SK-N-SH treated with all-trans-retinoic acid at 6 μM for 48 hours (cell line): ENCODE data around the gene TASOR2.

ENCODE experiments used
- ATAC-seq: fragments of 200-7000 bp; cut with Tn5 transposase; 3 replicates; pipeline ENCODE4 v1.9.1; 2020; ENCODE audit warnings: mild to moderate bottlenecking, moderate library complexity
- ARNTL ChIP-seq: fragments of 450-650 bp; formaldehyde crosslinking; IDR thresholded peaks from 2 replicates; pipeline ENCODE4 v1.5.0; 2020; ENCODE audit warnings: low read depth, mild to moderate bottlenecking, moderate library complexity, borderline replicate concordance
- BACH2 ChIP-seq: fragments of 250-450 bp; sonication (Bioruptor Pico); IDR thresholded peaks from 2 replicates; pipeline ENCODE4 v1.9.0; 2021; ENCODE audit warnings: mild to moderate bottlenecking, borderline replicate concordance
- CSRNP3 ChIP-seq: fragments of 250-450 bp; sonication (Bioruptor Pico); IDR thresholded peaks from 2 replicates; pipeline ENCODE4 v1.5.1; 2021; ENCODE audit warnings: mild to moderate bottlenecking, moderate library complexity
- ESRRG ChIP-seq: fragments of 250-450 bp; sonication (Bioruptor Pico); IDR thresholded peaks from 2 replicates; pipeline ENCODE4 v1.6.1; 2021; ENCODE audit warnings: mild to moderate bottlenecking
- GLIS3 ChIP-seq: fragments of 250-450 bp; sonication (Bioruptor Pico); IDR thresholded peaks from 2 replicates; pipeline ENCODE4 v1.5.0; 2020; ENCODE audit warnings: mild to moderate bottlenecking, moderate library complexity
- ISL1 ChIP-seq: fragments of 250-450 bp; sonication (Bioruptor Pico); IDR thresholded peaks from 2 replicates; pipeline ENCODE4 v2.1.2; 2022; ENCODE audit warnings: mild to moderate bottlenecking, moderate library complexity
- PATZ1 ChIP-seq: fragments of 250-450 bp; sonication (Bioruptor Pico); IDR thresholded peaks from 2 replicates; pipeline ENCODE4 v1.8.0; 2020; ENCODE audit warnings: mild to moderate bottlenecking, moderate library complexity, borderline replicate concordance
- POU6F1 ChIP-seq: fragments of 250-450 bp; sonication (Bioruptor Pico); IDR thresholded peaks from 2 replicates; pipeline ENCODE4 v1.8.0; 2021; ENCODE audit warnings: low read depth, mild to moderate bottlenecking, moderate library complexity, borderline replicate concordance
- PPARA ChIP-seq: fragments of 250-450 bp; sonication (Bioruptor Pico); IDR thresholded peaks from 2 replicates; pipeline ENCODE4 v1.5.0; 2020; ENCODE audit warnings: mild to moderate bottlenecking, borderline replicate concordance
- RARB ChIP-seq: fragments of 250-450 bp; sonication (Bioruptor Pico); IDR thresholded peaks from 2 replicates; pipeline ENCODE4 v1.8.0; 2021; ENCODE audit warnings: mild to moderate bottlenecking, moderate library complexity
- SNAI2 ChIP-seq: fragments of 250-450 bp; sonication (Bioruptor Pico); IDR thresholded peaks from 2 replicates; pipeline ENCODE4 v1.5.0; 2020; ENCODE audit warnings: mild to moderate bottlenecking, moderate library complexity
- TCF4 ChIP-seq: fragments of 250-450 bp; sonication (Bioruptor Pico); IDR thresholded peaks from 2 replicates; pipeline ENCODE4 v1.8.0; 2021; ENCODE audit warnings: mild to moderate bottlenecking, moderate library complexity, borderline replicate concordance
- TSHZ2 ChIP-seq: fragments of 250-450 bp; sonication (Bioruptor Pico); IDR thresholded peaks from 2 replicates; pipeline ENCODE4 v1.5.0; 2020; ENCODE audit warnings: mild to moderate bottlenecking, moderate library complexity
- ZC3H10 ChIP-seq: fragments of 250-450 bp; sonication (Bioruptor Pico); IDR thresholded peaks from 2 replicates; pipeline ENCODE4 v1.5.1; 2021; ENCODE audit warnings: mild to moderate bottlenecking, moderate library complexity
- ZFP3 ChIP-seq: fragments of 250-450 bp; sonication (Bioruptor Pico); IDR thresholded peaks from 2 replicates; pipeline ENCODE4 v1.5.0; 2020; ENCODE audit warnings: mild to moderate bottlenecking, moderate library complexity
- ZFP30 ChIP-seq: fragments of 450-650 bp; formaldehyde crosslinking; IDR thresholded peaks from 2 replicates; pipeline ENCODE4 v1.5.0; 2022; ENCODE audit warnings: mild to moderate bottlenecking, moderate library complexity
- ZNF70 ChIP-seq: fragments of 450-650 bp; formaldehyde crosslinking; IDR thresholded peaks from 2 replicates; pipeline ENCODE4 v1.5.0; 2020; ENCODE audit warnings: mild to moderate bottlenecking, moderate library complexity

The TASOR2 gene, protein sequence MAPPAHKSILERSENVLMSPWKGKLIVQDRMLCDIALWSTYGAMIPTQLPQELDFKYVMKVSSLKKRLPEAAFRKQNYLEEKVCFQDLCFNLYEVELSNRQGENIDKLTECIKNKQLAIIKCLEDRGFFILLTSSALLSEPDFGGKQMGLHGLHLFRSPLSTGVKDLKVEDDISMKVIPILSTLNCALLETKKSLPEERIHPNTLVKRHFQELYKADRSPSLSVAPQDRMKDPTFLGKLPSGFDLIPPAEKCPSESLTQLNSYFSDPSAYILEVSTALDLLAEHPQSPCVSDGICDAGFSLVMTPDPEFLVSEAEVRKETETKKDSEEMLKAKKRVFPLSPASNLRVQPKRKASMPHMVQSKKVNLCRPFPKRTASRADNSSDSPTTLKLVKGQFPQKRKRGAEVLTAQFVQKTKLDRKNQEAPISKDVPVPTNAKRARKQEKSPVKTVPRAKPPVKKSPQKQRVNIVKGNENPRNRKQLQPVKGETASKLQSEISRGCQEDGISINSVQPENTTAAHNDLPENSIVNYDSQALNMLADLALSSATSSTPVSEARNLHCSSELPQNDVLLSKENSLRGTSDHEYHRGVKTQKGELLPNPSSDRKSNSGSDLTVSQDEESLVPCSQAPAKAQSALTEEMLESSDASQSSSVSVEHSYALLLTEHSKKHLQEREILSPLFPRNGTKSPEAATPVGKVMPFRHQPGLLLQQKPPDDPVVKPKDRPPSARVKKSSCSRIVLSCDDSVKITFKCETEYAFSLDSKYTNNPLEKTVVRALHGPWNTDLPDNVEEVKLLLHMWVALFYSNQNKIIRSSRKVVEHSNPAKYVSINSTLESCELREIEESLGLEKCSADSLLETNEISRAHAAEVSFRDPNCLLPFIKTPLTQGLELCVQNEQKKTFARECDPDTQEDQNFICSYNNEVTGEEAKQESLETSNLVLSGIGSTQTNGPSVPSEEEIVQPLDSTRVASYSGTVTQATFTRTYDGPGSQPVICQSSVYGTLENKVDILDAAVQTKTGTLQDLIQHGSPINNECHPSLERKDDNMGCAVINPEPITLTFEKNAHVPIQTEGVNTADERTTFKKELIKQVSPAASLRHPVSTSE (N-terminal part only)

DNA sequence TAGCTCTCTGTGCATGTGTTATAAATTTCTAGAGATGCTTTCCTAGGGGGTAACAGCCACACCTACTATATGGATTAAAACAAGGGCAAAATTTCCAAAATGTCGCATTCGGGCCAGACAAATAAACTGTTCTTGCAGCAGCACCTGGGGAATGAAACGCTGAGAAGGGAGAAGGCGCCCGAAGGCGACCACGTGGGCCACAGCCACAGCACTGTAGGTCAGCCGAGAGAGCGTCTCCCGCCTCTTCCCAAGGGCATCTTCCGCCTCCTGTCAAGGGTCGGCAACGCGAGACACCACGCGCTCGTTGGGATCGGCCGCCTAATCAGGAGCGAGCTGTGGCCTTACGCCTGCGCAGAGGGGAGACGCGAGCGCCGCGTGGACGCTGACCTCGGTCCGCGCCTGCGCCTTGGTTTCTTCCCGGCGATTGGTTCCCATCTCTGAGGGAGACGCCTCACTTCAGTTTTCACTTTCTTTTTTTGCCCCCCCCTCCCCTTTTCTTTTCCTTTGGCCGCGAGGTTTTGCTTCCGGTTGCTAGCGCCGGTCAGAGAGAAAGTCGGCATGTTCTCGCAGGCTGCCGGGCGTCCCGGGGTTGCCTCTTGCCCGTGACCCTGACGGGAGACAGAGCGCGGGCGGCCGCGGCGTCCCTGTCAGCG lies at the start of gene TASOR2:
TSS of gene TASOR2 (plus strand) at position 521 of the 653 bp plus-strand sequence. CDS start 35,805 bp downstream, outside the sequence.
- peak; percentile 91 for ATAC-seq
- TF ChIP-seq ZNF70 (CRISPR knock-in tag): no peak
- 0 out of 2 replicates have a peak, but pooled peaks have one; percentile 24 for TF ChIP-seq TSHZ2 (CRISPR knock-in tag)
- TF ChIP-seq PATZ1 (CRISPR knock-in tag): no peak
- no peak for TF ChIP-seq RARB (CRISPR knock-in tag)
- no peak for TF ChIP-seq ESRRG
- no peak for TF ChIP-seq ISL1 (CRISPR knock-in tag)
- TF ChIP-seq GLIS3 (CRISPR knock-in tag): no peak
- no peak for TF ChIP-seq ARNTL (CRISPR knock-in tag)
- peak; percentile 61; the same call in 1 of the 2 replicates for TF ChIP-seq SNAI2 (CRISPR knock-in tag)
- TF ChIP-seq BACH2 (CRISPR knock-in tag): no peak
- TF ChIP-seq PPARA (CRISPR knock-in tag): no peak
- TF ChIP-seq POU6F1 (CRISPR knock-in tag): no peak
- no peak for TF ChIP-seq CSRNP3
- no peak for TF ChIP-seq ZFP30 (CRISPR knock-in tag)

DNA sequence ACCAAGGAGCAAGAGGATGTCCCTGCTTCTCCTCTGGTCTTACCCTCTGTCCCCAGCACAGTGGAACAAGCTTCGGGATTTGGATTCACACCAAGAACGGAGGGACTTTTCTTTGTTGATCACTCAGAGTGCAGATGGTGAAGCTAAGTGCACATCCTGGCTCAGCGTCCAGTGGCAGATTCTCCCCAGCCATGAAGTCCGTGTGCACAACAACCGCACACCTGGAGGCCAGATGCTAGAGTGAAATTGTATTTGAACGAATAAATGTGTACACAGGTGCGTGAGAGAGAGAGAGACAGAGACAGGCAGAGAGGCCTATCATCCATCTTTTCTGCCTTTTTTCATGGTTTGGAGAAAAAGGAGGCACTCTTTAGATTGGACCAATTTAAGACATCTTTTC lies 49.7 kb upstream of the TASOR2 start:
- ATAC-seq: no peak

More for the DNA sequence above, 49.7 kb upstream of the TASOR2 start:
- peak; percentile 18; the same call in 1 of the 2 replicates for TF ChIP-seq TCF4 (CRISPR knock-in tag)
- TF ChIP-seq TSHZ2 (CRISPR knock-in tag): no peak
- no peak for TF ChIP-seq CSRNP3
- no peak for TF ChIP-seq ZFP3 (CRISPR knock-in tag)
- TF ChIP-seq ZC3H10 (CRISPR knock-in tag): no peak
